ENCODE data around the gene SURF1. TPM values are rescaled to one million over a fixed set of nuclear protein-coding genes. Genes with fewer than 3 reads are reported as not detected.
A peak's percentile ranks its signal among the peaks of the same experiment; 100 is the strongest.
"Not testable (repeated sequence)": the region's sequence is repeated elsewhere in the genome, so short reads cannot be mapped to it uniquely, and the experiment has no call there.

The SURF1 gene
- total RNA-seq, 1 experiment from 2014 or later, result 28.1 TPM

- BruUV-seq (replicated peaks), result no TSS peak
- Histone ChIP-seq H3K9ac (ENCODE audit: low read length) (no peak overlapping the region), H3K79me2 (ENCODE audit: low read length) (peaks cover 27% of the 10 kb centered on the region), H3K4me1 (ENCODE audit: insufficient read depth, low read length) (peaks cover 17% of the 10 kb centered on the region), H3K36me3 (ENCODE audit: low read depth, low read length) (peaks cover 23% of the 10 kb centered on the region), H3K4me3 (ENCODE audit: low read length) (no peak overlapping the region), H2AFZ (ENCODE audit: low read length) (no peak overlapping the region), H3F3A (ENCODE audit: low read length, unreplicated experiment) (no peaks in the 10 kb centered on the region), H3K9me2 (replicated peaks; ENCODE audit: low read length) (no peaks in the 10 kb centered on the region), H3K27me3 (ENCODE audit: low read length) (no peaks in the 10 kb centered on the region), H4K20me1 (ENCODE audit: low read length) (no peaks in the 10 kb centered on the region), H3K9me3 (ENCODE audit: low read length) (no peaks in the 10 kb centered on the region), H3K4me2 (ENCODE audit: low read length) (no peak overlapping the region), H3K27ac (ENCODE audit: low read length) (no peak overlapping the region)
- ChIA-PET CTCF (no interaction called here), POLR2A (ENCODE audit: unreplicated experiment) (no interaction called here)
- TF ChIP-seq CTCF (conservative IDR thresholded peaks at IDR 0.05; ENCODE audit: low read depth, low read length) (no peak), EZH2 (IDR thresholded peaks at IDR 0.05; ENCODE audit: low read length, unreplicated experiment) (no peak), EZH2phosphoT487 (IDR thresholded peaks at IDR 0.05; ENCODE audit: borderline replicate concordance, low read length) (no peak)
- intact Hi-C loops (cut with micrococcal nuclease), result no loop called here
- ATAC-seq, result no peak
- DNase-seq, result no peak
These were observed 24.5 kb downstream of the SURF1 start for GRCh38 chr9:133331641-133332380.

GRCh38 chr9:133331221-133331620, 25.1 kb downstream of the SURF1 start:
- intact Hi-C loops (cut with micrococcal nuclease), result no loop called here
- TF ChIP-seq CTCF (conservative IDR thresholded peaks at IDR 0.05; ENCODE audit: low read depth, low read length) (no peak), EZH2 (IDR thresholded peaks at IDR 0.05; ENCODE audit: low read length, unreplicated experiment) (no peak), EZH2phosphoT487 (IDR thresholded peaks at IDR 0.05; ENCODE audit: borderline replicate concordance, low read length) (no peak)
- H3K4me1 ChIP-seq (ENCODE audit: insufficient read depth, low read length), result peaks cover 12% of the 10 kb centered on the region
- DNase-seq (no peak), ATAC-seq (no peak)
- CTCF ChIA-PET, result interaction anchor here (1.0 kb wide), 1 partner anchor 93 kb away, joined by 3 read pairs; no protein-coding TSS in a partner anchor
- H3K27ac ChIP-seq (ENCODE audit: low read length), result no peak overlapping the region
- H3K9ac ChIP-seq (ENCODE audit: low read length), result no peak overlapping the region
- H3K79me2 ChIP-seq (ENCODE audit: low read length), result peaks cover 27% of the 10 kb centered on the region
- POLR2A ChIA-PET (ENCODE audit: unreplicated experiment), result no interaction called here
- BruUV-seq (replicated peaks), result no TSS peak
- no peaks in the 10 kb centered on the region for H3K27me3 ChIP-seq (ENCODE audit: low read length)
- no peaks in the 10 kb centered on the region for H3K9me3 ChIP-seq (ENCODE audit: low read length)
- H3K4me2 ChIP-seq (ENCODE audit: low read length), result no peak overlapping the region
- H4K20me1 ChIP-seq (ENCODE audit: low read length), result no peaks in the 10 kb centered on the region
- no peaks in the 10 kb centered on the region for H3K9me2 ChIP-seq (replicated peaks; ENCODE audit: low read length)
- peaks cover 23% of the 10 kb centered on the region for H3K36me3 ChIP-seq (ENCODE audit: low read depth, low read length)
- no peak overlapping the region for H3K4me3 ChIP-seq (ENCODE audit: low read length)
- H3F3A ChIP-seq (ENCODE audit: low read length, unreplicated experiment), result no peaks in the 10 kb centered on the region
- no peak overlapping the region for H2AFZ ChIP-seq (ENCODE audit: low read length)

- Histone ChIP-seq H3K36me3 (ENCODE audit: low read depth, low read length) (peaks cover 21% of the 10 kb centered on the region), H3K79me2 (ENCODE audit: low read length) (peaks cover 12% of the 10 kb centered on the region)
- H3K9me2 ChIP-seq (replicated peaks; ENCODE audit: low read length); H3K9me3 ChIP-seq (ENCODE audit: low read length); H3F3A ChIP-seq (ENCODE audit: low read length, unreplicated experiment); H2AFZ ChIP-seq (ENCODE audit: low read length); H4K20me1 ChIP-seq (ENCODE audit: low read length); H3K4me1 ChIP-seq (ENCODE audit: insufficient read depth, low read length); BruUV-seq (replicated peaks); H3K27ac ChIP-seq (ENCODE audit: low read length); H3K4me2 ChIP-seq (ENCODE audit: low read length); H3K4me3 ChIP-seq (ENCODE audit: low read length); H3K9ac ChIP-seq (ENCODE audit: low read length); H3K27me3 ChIP-seq (ENCODE audit: low read length): not testable (repeated sequence)
- peak; percentile 58 for ATAC-seq
- intact Hi-C loops (cut with micrococcal nuclease), result loop anchor here (1.0 kb wide), 1 partner anchor 143 kb away; no protein-coding TSS in a partner anchor
- DNase-seq, result peak; percentile 47
- POLR2A ChIA-PET (ENCODE audit: unreplicated experiment), result interaction anchor here (0.6 kb wide), 1 partner anchor 299 kb away, joined by 3 read pairs; the partner anchor contains the start of gene GTF3C5
- CTCF ChIA-PET, result interaction anchor here (0.7 to 1.8 kb wide), 3 partner anchors 17 to 144 kb away, joined by 3 to 9 read pairs (median 7); no protein-coding TSS in a partner anchor
These were observed 26.8 kb downstream of the SURF1 start for GRCh38 chr9:133329306-133330156.
